Neural cell (in vitro differentiated cells): Measurements from ENCODE around the gene BNC2.

Experiments
- CTCF ChIP-seq: fragments of 450-650 bp; IDR thresholded peaks from 2 replicates; pipeline ENCODE4 v1.5.1; 2014; ENCODE audit warnings: antibody characterized with exemption, mild to moderate bottlenecking, moderate library complexity; ENCODE audit not compliant: poor library complexity, severe bottlenecking
- EP300 ChIP-seq: fragments of 450-650 bp; conservative IDR thresholded peaks from 2 replicates; pipeline ENCODE4 v1.6.1; 2014; ENCODE audit warnings: antibody characterized with exemption, mild to moderate bottlenecking, moderate library complexity; ENCODE audit not compliant: poor library complexity, severe bottlenecking
- EZH2 ChIP-seq: fragments of 200-600, 300-800 bp; shearing (Covaris generic), sonication (generic); IDR thresholded peaks from 2 replicates; pipeline ENCODE4 v1.6.1; 2014; ENCODE audit warnings: antibody characterized with exemption, low read length, borderline replicate concordance, mild to moderate bottlenecking; ENCODE audit not compliant: insufficient read depth, poor library complexity, severe bottlenecking
- POLR2AphosphoS5 ChIP-seq: IDR thresholded peaks from 2 replicates; pipeline ENCODE4 v1.6.1; 2012
- REST ChIP-seq: IDR thresholded peaks from 2 replicates; pipeline ENCODE4 v1.6.1; 2012; ENCODE audit warnings: borderline replicate concordance

- TF ChIP-seq POLR2AphosphoS5 = no peak
- TF ChIP-seq EZH2 = no peak
- no peak for TF ChIP-seq EP300
- TF ChIP-seq CTCF = no peak
- no peak for TF ChIP-seq REST
Measured at GRCh38 chr9:16775330-16775729, 95.1 kb downstream of the BNC2 start.
